Keratinocyte (primary cell): ENCODE data around the gene KLHL6.

ENCODE experiments used
- CTCF ChIP-seq, 3 experiments: IDR thresholded peaks in 1 of 3; conservative IDR thresholded peaks in 1 of 3; optimal IDR thresholded peaks in 1 of 3; 2 replicates in 2 of 3; 3 replicates in 1 of 3; pipeline versions ENCODE3 to v1.5.1; 2011; ENCODE audit warnings: low read length in 3 of 3, mild to moderate bottlenecking in 3 of 3, moderate library complexity in 2 of 3, control low read depth in 1 of 3, inconsistent platforms in 1 of 3; ENCODE audit not compliant: insufficient read depth in 2 of 3; ENCODE audit errors: extremely low read depth in 1 of 3
- EZH2 ChIP-seq: IDR thresholded peaks from one replicate; pipeline ENCODE4 v1.6.1; 2012; ENCODE audit warnings: inconsistent platforms, mild to moderate bottlenecking, low read length, moderate library complexity

GRCh38 chr3:183472155-183472554 lies 83.4 kb downstream of the KLHL6 start:
- no peak for TF ChIP-seq CTCF (optimal IDR thresholded peaks at IDR 0.05 in 1 of 3, IDR thresholded peaks at IDR 0.05 in 1 of 3, conservative IDR thresholded peaks at IDR 0.05 in 1 of 3; ENCODE audit: extremely low read depth in 1 of 3, insufficient read depth in 2 of 3, low read length in 3 of 3)
- no peak for TF ChIP-seq EZH2
